Cardiac fibroblast (primary cell): ENCODE data around the gene REPIN1.
"Not testable (repeated sequence)": the region's sequence is repeated elsewhere in the genome, so short reads cannot be mapped to it uniquely, and the experiment has no call there.

Experiments
- DNase-seq, 2 donors: peaks; one replicate each; pipeline versions ENCODE4 v3.0.0 to v3.0.0-alpha.2; 2010; ENCODE audit warnings: low read depth in 2 of 2
- H3K4me3 ChIP-seq, 2 donors: replicated peaks in 1 of 2; 1 replicate in 1 of 2; 2 replicates in 1 of 2; pipeline ENCODE4 v1.5.1; 2011; ENCODE audit warnings: low read depth in 2 of 2, low read length in 2 of 2, mild to moderate bottlenecking in 2 of 2, moderate library complexity in 1 of 2
- TF ChIP-seq, protein P1 (sequence below): IDR thresholded peaks from one replicate; pipeline ENCODE4 v1.5.1; 2011; ENCODE audit warnings: low read depth, mild to moderate bottlenecking, low read length, inconsistent platforms

Gene REPIN1

DNA sequence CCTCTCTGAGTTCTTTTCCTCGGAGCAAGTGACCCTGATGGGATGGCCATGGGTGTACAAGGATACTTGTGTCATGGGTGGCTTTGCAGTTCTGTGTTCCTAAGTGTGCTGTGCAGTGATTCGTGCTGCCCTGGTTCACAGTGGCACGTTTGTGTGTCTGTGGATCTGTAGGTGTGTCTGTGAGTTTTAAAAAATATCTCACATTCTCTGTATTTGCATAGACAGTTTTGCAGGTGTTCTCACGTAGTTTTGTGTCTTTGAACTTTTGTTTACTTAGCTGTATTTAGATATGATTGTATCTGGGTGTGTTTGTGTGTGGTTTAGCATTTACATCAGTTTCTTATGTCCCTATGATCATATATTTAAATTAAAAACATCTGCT lies 14.2 kb downstream of the REPIN1 start:
- TF ChIP-seq, protein P1, sequence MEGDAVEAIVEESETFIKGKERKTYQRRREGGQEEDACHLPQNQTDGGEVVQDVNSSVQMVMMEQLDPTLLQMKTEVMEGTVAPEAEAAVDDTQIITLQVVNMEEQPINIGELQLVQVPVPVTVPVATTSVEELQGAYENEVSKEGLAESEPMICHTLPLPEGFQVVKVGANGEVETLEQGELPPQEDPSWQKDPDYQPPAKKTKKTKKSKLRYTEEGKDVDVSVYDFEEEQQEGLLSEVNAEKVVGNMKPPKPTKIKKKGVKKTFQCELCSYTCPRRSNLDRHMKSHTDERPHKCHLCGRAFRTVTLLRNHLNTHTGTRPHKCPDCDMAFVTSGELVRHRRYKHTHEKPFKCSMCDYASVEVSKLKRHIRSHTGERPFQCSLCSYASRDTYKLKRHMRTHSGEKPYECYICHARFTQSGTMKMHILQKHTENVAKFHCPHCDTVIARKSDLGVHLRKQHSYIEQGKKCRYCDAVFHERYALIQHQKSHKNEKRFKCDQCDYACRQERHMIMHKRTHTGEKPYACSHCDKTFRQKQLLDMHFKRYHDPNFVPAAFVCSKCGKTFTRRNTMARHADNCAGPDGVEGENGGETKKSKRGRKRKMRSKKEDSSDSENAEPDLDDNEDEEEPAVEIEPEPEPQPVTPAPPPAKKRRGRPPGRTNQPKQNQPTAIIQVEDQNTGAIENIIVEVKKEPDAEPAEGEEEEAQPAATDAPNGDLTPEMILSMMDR, result no peak
- no peak for DNase-seq
- no peak overlapping the region for H3K4me3 ChIP-seq

DNA sequence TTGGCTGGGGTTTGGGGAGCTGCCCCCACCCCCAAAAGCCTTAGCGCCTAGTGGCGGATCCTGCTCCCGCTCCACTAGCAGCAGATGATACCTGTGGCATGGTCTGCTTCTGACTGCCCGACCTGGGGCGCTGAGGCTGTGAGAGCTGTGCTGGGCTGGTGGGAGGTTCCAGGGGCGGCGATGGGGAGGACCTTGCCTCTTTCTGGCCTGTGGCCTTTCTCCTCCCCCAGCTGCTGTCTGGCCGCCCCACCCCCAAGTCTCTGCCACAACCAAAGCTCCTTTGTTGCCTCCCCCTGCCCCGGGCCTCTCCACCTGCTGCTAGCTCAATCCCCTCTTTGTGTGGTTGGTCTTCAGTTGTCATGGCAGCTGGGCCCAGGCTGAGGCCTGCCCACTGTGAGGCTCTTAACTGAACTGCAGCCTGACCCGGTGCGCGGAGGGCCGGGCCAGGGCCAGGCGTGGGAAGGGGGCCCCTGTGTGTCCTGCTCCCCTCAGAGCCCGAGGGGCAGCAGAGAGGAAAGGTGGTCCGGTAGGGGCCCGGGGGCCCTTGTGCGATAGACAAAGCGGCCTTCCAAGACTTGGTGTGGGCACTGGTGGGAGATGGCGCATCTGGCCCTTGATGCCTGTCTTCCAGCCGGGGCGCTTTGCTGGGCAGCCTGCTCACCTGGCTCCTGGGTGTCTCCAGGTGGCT lies 15.2 kb downstream of the REPIN1 start:
- TF ChIP-seq, protein P1, result no peak
- no peak overlapping the region for H3K4me3 ChIP-seq
- no peak for DNase-seq

DNA sequence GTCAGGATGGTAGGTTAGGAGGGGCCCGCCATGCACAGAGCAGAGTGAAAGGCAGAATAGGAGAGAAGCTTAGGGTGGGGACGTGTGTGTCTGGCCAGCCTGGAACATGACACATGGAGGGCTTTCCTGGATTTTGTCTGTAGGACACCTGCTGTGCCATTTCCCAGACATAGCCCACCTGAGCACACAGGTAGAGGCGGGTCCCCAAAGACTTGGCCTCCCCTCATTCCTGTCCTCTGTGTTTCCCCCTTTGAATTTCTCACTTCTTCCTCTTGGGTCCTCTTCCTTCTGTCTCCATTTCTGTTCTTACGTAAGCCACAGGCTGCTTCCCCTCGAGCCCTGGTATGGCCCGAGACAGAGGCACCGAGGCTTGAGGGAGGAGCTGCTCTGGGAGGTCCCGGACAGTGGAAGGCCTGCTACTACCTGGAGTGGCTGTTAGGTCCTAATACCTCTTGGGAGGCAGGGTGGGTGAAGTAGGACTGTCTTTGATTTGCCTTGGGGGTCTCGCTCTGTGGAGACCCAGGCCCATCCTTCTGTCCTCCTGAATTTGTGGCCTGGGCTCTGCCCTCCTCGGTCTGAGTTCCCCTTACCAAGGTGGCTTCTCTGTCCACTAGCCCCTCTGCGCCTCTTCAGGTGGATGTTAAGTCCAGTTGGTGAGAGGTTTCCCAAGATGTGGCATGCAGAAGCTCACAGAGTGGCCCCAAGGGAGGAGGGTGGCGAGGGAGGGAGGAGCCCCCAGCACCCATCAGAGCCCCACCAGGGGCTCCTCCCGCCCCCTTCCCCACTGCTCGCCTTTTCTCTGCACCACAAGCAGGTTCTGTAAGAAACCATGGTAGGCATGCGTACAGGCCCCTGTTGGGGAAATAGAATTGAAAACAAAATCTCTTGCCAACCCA lies 16.0 kb downstream of the REPIN1 start:
- DNase-seq, result no peak
- no peak overlapping the region for H3K4me3 ChIP-seq
- TF ChIP-seq, protein P1, result no peak

DNA sequence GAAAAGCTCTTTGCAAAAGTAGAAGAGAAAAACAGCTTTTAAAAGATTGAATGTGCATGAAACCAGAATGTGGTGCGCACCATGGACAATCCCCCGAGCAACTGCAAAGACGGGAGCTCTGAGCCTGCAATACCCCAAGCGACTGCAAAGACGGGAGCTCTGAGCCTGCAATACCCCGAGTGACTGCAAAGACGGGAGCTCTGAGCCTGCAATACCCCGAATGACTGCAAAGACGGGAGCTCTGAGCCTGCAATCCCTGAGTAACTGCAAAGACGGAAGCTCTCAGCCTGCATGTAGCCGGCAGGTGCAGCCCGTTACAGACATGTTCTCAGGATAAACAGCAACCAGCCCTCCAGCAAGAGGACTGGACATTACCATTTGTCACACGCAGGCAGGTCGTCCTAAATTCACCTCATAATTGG lies 16.7 kb downstream of the REPIN1 start:
- TF ChIP-seq, protein P1, result no peak
- no peak for DNase-seq

DNA sequence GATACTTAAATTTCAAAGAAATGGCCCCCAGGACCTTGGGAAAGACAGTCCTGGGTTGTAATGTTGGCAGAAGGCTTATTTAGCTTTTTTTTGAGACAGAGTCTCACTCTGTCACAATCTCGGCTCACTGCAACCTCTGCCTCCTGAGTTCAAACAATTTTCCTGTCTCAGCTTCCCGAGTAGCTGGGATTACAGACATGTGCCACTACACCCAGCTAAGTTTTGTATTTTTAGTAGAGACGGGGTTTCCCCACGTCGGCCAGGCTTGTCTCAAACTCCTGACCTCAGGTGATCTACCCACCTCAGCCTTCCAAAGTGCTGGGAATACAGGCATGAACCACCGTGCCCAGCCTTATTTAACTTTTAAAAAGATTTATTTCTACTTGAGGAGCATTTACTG lies 17.3 kb downstream of the REPIN1 start:
- not testable (repeated sequence) for DNase-seq, H3K4me3 ChIP-seq

More for the DNA sequence above, 16.7 kb downstream of the REPIN1 start:
- no peak overlapping the region for H3K4me3 ChIP-seq

DNA sequence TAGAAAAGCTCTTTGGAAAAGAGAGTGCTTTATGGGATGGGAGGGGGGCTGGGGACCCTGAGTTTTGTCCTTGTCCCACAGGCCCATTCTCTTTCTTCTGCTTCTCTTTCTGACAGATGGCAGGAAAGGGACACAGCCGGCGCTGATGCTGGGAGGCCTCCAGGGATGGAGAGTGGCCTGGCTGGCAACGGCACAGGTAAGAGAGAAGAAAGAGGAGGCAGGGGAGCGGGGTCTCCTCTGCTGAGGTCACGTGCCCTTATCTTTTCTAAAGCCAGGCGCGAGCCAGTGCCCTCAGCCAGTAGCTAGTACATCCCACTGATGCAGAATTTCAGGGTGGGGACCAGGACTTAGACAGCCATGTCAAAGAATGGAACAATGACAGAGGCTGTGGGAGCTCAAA lies 19.7 kb downstream of the REPIN1 start:
- TF ChIP-seq, protein P1, result no peak
- no peak for DNase-seq
- no peak overlapping the region for H3K4me3 ChIP-seq

DNA sequence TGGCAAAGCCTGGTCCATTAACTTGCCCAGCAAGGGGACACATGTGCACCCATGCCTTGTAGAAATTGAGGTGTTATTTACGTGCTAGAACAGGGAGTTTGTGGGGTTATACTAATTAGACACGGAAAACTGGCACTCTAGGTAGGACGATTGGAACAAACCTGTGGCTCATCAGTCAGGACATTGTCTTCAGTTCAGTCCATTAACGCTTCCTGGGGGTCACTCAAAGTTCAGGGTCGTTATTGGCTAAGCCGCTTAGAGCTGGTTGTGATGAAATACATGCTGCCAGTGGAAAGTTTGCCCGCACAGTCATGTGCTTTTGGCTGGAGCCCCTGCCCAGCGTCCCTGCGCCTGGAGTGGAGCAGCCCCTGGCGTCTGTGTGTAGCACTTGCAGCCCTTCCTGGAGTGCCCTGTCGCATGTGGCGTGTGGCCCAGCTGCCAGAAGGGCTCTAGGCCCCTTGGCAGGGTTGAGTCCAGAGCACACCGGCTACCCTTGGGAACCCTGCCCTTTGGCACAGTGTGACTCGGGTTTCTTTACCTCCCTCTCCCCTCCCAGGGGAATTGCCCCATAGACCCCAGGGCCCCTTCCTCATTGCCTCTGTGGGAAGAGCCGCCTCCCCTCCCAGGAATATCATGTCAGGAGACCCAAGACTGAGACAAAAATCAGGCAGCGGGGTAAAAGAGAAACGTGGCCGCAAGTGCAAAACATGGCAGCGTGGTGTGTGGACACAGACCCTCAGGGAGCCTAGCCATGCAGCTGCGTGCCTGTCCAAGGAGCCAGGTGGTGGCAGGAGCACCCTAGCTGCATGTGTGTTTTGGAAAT lies 20.3 kb downstream of the REPIN1 start:
- H3K4me3 ChIP-seq, result no peak overlapping the region
- peak in 1 of 2 donors; percentile 71 for DNase-seq
- TF ChIP-seq, protein P1, result no peak
